NCI-H345 treated with DMSO at 0.1 percent for 48 hours (cell line): ENCODE data around the gene NCBP2.

Experiments
- DNase-seq: peaks from one replicate; lab custom pipeline; 2025; ENCODE audit not compliant: unreplicated experiment; lab: John Stamatoyannopoulos, UW

The NCBP2 gene

DNA sequence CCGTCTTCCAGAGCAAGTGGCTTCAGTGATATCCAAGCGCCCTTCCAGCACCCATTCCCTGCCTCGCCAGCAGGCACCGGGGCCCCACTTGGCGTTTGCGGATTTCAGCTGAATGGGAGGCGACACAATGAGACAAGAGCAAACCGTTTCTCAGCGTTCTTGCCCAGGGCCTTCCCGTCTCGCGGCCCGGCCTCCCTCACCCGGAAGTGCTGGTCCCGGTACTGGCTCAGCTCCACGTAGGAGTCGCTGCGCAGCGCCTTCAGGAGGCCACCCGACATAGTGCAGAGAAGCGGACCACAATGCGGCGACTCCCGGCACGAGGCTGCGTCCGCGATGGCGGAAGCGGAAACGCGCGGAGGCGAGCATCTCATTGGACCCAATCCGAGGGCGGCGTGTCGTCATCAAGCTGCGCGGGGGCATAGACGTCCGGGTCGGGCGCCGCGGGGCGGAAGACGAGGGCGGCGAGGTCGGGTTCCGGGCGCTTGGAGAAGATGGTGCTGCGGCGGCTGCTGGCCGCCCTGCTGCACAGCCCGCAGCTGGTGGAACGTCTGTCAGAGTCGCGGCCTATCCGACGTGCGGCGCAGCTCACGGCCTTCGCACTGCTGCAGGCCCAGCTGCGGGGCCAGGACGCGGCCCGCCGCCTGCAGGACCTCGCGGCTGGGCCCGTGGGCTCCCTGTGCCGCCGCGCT lies at the start of gene NCBP2:
NCBP2 (minus strand) TSS at position 303 of the 689 bp plus-strand sequence; CDS start at position 278, 25 bp downstream.
- DNase-seq: peak; percentile 92

DNA sequence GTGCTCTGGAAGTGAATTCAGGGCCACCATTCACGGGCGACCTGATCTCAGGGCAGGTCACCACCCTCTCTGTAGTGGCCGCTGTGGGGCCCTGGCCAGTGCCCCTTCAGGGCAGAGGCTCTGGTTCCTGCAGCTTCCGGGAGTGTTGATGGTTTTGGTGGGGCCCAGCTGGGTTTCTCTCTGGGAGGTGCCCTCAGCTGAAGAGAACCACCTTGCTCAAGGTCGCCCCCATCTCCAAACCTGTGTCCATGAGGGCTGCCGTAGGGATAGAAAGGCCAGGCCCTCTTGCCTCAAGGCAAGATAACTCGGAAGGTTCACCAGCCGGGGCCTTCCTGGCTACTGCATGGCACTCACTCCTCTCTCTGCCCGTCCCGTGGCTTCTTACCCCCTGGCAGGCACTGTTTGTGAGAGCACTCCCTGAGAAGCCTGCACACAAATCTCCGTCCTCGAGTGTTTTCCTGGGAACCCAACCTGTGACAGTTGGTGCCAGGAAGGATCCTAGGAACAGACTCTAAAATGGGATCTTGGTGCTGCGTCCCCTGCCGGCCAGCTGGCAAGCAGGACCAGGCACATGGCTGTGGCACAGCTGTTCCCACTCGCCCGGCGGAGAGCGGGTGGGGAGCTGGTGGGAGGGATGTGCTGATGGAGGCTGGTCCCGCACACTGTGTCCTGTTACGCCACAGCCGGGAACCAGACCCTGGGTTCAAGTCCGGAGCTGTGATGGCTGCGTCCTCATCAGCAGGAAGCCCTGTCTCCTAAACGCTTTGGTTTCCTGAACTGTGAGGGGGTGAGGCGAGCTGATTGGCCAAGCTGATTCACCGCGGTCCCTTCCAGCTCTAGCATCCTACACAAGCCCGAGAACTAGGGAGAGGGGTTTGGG lies 49.5 kb upstream of the NCBP2 start:
- DNase-seq: no peak

DNA sequence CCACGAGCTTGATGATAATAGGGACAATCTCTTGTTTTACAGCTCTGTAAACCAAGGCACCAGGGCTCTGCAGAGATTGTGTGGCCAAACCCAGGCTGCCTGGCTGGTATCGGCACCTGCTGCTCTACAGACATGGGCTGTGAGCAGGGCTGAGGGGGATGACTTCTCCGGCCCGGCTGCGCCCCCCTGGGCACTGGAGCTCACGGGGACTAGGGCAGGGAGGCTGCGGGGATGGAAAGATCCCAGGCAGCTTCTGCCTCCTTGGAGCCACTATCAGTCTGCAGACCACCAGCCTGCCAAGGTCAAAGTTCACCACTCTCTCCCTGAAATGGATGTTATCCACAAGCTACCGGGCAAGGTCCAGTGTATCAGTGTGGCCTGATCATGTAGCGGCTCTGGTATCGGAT lies 48.3 kb upstream of the NCBP2 start:
- DNase-seq: no peak

DNA sequence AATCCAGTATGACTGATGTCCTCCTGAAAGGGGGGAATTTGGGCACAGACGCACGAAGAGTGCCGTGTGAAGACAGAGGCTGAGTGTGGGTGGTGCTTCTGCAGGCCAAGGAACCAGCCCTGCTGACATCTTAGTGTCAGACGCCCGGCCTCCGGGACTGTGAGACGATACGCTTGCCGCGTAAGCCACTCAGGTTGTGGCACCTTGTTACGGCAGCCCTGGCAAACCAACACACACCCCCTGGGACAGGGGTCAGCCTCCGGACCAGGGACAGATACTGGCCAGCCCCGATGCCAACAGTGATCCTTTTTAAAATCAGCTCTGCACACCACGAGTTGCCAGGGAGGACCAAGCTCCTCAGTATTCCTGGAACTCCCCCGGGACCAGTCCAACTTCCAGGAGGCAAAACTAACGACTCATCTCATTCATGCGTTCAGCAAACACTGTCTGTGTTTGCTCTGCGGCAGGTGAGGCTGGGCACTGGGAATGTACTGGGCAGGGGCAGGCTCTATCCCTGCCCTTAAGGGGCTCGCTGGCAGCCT lies 47.5 kb upstream of the NCBP2 start:
- DNase-seq: peak; percentile 89

DNA sequence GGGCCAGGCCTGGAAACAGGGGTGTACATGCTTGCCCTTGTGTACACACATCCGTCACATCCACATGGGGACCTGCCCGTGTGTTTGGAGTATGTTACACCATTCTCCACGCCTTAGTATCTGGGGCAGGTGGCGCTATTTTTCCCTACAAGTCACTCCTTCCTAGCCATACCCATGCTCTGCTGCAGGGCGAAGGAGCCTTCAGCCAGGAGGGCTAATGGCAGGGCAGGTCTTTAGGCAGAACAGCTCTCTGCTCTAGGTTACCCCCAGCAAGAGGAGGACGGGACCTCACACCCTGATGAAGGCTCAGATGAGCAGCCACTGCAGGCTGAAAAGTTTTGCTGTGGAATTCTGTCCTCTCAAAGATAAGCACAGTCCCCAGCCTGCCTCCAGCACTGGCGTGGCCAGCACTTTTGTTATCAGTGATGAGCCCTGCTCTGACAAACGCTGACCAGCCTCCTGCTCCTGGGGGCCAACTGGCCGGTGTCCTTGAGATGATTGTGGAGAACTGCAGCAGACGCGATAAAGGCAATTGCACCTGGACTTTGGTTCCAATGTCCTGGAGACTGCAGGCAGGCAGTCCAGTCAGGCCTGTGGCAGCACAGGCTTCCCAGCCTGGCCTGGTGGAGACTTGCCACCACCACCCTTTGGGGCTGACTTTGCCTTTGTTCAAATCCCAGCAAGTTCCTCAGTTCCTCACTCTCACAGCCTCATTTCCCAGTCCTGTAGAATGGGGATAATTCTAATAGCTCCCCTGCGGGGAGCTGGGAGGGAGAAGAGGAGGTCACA lies 46.1 kb upstream of the NCBP2 start:
- DNase-seq: no peak

GRCh38 chr3:196987022-196987421 lies 44.7 kb upstream of the NCBP2 start:
- no peak for DNase-seq

DNA sequence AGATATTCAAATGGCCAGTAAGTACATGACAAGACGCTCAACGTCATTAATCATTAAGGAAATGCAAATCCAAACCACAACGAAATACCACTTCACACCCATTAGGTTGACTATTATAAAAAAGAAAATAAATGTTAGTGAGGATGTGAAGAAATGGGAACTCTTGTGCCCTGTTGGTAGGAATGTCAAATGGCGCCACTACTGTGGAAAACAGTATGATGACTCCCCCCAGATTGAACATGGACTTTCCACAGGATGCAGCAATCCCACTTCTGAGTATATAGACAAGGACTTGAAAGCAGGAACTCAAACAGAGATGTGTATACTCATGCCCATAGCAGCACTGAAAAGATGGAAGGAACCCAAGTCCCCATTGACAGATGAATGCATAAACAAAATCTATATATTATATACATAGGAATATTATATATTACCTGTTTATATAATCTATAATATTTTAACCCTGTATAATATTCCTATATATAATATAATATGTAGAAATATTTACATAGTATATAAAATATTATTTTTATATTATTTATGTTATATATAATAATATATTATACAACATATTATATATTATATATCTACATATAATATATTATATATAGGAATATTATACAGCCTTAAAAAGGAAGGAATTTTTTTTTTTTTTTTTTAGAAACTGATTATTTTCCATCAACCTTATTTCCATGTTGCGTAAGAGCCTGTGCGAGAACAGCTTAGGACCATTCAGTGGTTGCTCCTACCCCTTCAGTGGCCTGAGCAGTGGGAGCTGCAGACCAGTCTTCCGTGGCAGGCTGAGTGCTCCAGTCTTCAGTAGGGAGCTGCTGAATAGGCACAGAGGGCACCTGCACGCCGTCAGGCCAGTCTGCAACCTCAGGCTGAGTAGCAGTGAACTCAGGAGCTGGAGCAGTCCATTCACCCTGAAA lies 43.9 kb upstream of the NCBP2 start:
- no peak for DNase-seq

GRCh38 chr3:196985298-196985697 lies 43.0 kb upstream of the NCBP2 start:
- no peak for DNase-seq

GRCh38 chr3:196983186-196983585 lies 40.9 kb upstream of the NCBP2 start:
- DNase-seq: no peak

- DNase-seq: no peak
Observed at GRCh38 chr3:196981657-196982056, 39.3 kb upstream of the NCBP2 start.

DNA sequence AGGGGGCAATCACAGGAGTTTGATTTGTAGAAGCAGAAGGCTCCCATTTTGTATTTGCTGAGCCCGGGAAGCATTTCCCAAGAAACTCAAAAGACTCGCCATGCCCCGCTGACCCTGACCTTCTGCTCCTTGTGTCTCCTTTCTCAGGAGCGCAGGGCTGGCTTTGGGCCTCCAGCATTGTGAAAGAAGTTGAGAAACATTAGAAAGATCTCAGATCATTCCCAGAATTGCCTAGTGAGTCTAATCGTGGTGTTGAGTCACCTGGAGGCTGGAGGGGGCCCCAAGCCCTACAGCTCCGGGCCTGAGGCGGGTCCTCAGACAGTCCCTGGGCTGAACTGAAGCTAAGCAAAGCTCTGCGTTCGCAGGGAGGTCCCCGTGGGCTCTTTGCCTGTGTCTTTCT lies 37.2 kb upstream of the NCBP2 start:
- no peak for DNase-seq

DNA sequence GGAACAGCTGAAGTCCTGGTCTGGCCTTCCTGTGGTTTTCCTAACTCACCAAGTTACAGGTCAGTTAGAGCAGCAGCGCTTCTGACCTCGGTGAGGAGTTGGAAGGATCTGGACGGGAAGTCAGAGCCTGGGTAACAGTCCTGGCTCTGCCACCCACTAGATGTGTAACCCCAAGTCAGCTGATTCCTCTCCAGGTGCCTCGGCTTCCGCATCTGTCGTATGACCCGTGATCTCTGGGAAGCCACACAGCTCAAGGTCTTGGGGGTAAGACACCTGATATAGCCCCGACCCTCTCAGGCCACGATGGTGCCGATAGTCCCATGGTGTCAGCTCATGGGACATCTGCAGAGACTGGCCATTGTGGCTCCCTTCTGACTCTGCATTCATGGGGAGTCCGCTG lies 34.6 kb upstream of the NCBP2 start:
- DNase-seq: no peak

DNA sequence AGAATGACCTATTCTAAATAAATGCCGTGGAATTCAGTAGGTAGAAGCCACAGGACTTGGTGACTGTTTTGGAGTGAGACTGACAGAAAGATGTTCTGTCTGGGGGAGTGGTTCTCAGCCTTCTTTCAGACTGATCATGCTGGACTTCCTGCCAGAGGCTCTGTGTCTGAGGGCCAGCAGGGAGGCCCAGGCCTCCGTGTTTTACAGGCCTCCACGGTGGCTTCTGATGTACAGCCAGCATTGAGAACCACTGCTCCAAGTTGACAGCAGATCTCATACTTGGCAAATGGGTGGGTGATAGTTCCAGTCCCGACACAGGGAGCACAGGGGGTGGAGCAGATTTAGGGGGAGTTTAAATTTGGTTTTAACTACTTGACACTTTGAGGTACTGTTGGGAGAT lies 33.0 kb upstream of the NCBP2 start:
- no peak for DNase-seq

GRCh38 chr3:196974661-196975060 lies 32.3 kb upstream of the NCBP2 start:
- no peak for DNase-seq

DNA sequence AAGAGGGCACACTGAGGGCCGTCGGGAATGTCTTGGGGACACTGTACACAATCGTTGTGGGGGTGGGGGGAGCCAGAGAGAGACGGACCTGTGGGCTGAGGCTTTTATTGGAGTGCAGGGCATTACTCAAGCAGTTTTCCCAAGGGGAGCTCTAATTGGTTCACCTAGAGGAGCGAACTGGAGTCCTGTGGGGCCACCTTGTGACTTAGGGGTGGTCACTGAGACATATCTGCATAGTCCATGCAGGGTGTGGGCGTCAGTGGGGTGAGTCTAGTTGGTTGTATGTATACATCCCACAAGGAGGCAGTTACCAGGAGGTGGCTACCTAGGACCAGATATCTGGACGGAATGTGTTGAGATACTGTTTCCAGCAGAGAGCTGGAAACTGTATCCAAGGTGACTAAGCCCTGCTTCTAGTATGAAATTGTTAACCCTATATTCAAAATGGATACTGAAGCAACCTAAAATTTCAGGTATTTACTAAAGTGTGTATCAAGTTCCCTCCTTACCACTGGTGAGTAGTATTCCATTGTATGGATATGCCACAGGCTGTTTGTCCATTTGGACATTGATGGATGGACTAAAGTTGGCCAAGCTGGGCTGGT lies 28.9 kb upstream of the NCBP2 start:
- no peak for DNase-seq

GRCh38 chr3:196970547-196971093 lies 28.3 kb upstream of the NCBP2 start:
- no peak for DNase-seq

DNA sequence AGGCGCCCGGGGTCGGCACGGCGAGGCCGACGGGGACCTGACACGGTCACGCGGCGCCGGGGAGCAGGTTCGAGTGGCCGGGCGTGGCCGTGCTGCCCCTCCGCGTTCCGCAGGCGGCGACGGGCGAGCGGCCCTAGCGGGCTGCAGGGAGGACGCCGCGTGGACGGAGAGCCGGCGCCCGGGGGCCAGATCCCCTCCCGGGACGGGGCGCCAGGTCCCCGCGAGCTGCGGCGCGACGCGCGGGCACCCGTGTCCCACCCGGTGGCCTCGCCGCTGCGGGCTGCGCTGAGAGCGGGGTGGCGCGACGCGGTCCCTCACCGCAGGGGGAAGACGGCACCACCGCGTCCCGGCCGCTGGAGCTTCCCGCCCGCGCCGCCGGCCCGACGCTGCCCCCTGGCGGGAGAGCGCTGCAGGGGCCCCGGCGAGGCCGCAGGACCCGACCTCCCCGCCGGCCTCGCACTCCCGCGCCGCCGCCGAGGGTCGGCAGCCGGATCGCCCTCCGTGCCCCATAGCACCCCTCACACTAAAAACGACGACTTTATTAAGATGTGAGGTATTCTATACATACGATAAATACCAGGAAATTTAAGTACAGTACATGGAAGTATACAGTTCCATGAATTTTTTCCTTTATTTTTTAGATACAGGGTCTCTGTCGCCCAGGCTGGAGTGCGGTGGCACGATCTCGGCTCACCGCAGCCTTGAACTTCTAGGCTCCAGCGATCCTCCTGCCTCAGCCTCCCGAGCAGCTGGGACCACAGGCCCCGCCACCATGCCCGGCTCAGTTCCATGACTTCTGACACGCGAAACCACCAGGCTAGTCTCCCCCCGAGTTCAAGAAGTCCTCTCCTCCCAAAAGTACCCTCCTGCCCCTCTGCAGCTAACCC lies 27.6 kb upstream of the NCBP2 start:
- peak; percentile 41 for DNase-seq

GRCh38 chr3:196969134-196969659 lies 26.9 kb upstream of the NCBP2 start:
- no peak for DNase-seq
